Suprapubic skin (tissue), 2 donors: ENCODE data around the gene ACKR1.

Experiments used
- EP300 ChIP-seq: sonication (generic); formaldehyde crosslinking; IDR thresholded peaks from one replicate; pipeline ENCODE4 v1.6.1; 2017; ENCODE audit warnings: antibody characterized with exemption
- POLR2A ChIP-seq, 2 donors: fragments of 450-650 bp; IDR thresholded peaks; one replicate each; pipeline ENCODE4 v1.6.1; 2017; ENCODE audit warnings: antibody characterized with exemption in 2 of 2, mild to moderate bottlenecking in 2 of 2, moderate library complexity in 2 of 2

GRCh38 chr1:159163614-159164228 lies 41.0 kb upstream of the ACKR1 start:
- TF ChIP-seq POLR2A (IDR thresholded peaks at IDR 0.05): no peak
- TF ChIP-seq EP300: no peak
